Measurements from ENCODE around the gene ACBD5.

GRCh38 chr10:27188897-27189296 is 51.7 kb downstream of the ACBD5 start:
- TF ChIP-seq GATA2 (IDR thresholded peaks at IDR 0.05; ENCODE audit: low read depth, low read length) (no peak), GATA3 (IDR thresholded peaks at IDR 0.05; ENCODE audit: low read depth, low read length) (no peak)

Measured in SH-SY5Y (cell line).